ENCODE results near the gene POLR1H. TPM values are rescaled to one million over a fixed set of nuclear protein-coding genes. Genes with fewer than 3 reads are reported as not detected.

POLR1H gene
- total RNA-seq, 1 donor from 2014 or later, result 12.3 TPM

DNA sequence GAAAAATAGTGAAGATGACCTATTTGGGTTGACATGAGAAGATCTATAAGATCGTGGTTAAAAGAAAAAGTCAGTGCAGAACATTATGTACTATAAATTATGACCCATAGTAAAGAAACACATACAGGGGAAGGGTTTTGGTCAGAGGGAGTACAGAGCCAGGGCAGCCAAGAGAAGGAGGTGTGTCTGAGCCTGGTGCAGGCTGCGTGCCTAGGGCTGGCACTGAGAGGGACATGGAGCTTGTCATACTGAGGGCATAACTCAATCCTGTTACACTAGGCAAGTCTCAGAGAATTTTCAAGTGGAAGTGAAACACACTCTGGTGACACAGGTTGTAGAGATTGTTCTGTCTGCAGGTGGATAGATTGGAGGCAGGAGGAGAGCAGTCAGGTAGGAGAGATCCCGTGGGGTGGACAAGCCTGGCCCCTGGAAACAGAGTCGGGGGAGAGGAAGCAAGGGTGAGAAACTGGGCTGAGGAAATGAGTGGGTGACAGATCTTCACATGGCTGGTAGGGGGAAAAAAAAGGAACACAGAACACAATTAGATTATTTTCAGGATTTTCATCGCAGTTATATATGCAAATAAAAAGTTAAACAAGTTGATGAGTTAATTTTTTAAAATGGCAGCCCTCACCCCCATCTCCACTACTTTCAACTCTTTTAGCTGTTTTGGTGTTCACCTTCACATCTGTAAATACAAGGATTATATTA lies 33.0 kb downstream of the POLR1H start:
- DNase-seq (ENCODE audit: low read depth), result no peak

DNA sequence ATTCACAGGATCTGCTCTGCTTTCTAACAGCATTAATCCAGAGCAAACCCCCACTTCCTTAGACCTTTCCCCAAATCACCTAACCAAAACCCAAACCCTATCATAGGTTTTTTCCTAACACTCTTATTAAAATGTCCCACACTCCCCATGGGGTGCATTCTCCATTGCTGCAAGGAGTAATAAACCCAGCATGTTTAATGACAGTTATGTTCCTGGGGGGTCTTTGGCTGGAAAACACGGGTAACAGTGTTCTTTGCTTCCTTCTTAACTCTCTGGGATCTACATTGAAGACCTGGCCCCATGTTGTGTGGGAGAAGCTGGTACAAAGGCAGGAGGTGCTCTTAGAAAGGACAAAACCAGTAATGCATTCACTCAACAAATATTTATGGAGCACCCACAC lies 35.8 kb downstream of the POLR1H start:
- DNase-seq (ENCODE audit: low read depth), result no peak

- DNase-seq (ENCODE audit: low read depth), result no peak
These were observed 37.1 kb downstream of the POLR1H start for GRCh38 chr6:30097902-30098768.

GRCh38 chr6:30100154-30100553 lies 39.1 kb downstream of the POLR1H start:
- no peak for DNase-seq (ENCODE audit: low read depth)

DNA sequence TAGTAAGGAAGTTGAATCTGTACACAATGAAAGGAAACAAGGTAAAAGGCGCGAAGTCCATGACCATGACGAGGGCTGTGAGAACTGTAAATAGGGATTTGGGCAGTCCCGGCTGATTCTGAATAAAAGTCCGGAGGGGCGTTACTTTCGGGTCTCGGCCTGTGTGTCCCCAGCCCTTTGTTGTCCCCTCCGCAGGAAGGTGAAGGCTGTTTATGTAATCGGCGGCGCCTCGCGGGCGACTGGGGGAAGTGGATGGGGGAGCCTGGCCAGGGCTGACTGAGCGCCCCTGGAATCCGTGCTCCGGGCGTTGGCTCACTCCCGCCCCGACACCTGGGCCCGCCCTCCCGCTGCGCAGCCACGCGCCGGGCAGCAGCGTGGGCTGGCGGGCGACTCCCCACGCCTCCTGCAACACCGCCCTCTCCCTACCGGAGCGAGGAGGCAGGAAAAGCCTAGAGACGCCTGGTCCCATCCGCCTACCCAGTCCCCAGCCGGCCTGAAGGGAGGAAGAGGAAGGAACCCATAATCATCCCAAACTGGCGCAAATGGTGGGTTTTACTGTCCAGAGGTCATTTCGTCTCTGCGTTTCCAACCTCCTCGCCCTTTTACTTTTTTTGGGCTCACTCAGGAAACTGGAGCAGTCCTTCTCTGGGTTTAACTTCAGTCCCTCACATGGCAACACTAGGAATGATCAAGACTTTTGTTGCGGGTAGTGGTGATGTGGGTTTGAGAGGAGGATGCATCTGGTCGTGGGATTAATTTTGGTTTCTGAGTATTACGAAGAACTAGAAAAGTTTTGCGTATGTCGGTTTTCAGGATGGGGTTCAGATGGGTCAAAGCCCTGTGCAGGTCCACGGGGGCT lies 39.7 kb downstream of the POLR1H start:
- no peak for DNase-seq (ENCODE audit: low read depth)

- peak; percentile 74 for DNase-seq (ENCODE audit: low read depth)
These were observed 40.7 kb downstream of the POLR1H start for GRCh38 chr6:30101444-30102413.

DNA sequence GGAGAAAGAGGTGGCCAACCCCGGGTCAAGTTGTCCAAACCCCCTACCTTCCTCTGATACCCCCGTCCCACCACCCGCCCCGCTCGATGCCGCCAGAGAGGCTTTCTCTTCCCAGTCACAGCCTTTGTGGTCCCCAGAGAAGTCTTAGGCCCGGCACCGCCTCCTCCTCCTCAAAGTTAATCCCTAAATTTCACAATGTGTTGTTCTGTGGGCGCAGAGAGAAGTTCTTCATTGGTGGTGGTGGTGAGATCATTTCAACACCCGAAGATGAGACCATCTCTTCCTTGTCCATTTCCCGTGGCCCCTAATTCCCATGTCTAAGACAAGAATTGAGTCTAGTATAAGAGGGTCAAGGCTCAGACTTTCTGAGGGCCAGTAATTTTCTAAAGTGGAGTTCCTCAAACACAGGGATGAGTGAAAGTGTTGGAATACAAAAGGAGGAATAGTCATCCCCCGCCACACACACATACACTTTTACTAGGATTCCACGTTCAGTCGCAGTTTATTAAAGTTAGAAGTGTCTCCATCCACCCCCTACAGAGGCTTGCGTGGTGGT lies 41.4 kb downstream of the POLR1H start:
- peak; percentile 31 for DNase-seq (ENCODE audit: low read depth)

GRCh38 chr6:30102970-30103871 lies 42.2 kb downstream of the POLR1H start:
- peak; percentile 75 for DNase-seq (ENCODE audit: low read depth)

DNA sequence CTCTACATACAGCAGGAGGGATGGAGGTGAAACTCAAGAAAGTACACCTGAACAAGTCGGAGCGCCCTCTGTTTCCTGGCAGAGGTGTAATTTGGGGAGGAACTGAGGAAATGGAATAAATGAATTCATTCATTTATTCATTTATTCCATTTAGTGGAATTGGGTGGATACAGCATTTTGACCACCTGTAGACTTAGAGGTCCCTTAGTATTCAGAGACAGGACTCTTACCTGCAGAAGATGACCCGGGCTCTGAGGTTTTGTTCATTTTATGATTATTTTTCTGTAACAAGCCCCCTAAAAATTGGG lies 42.8 kb downstream of the POLR1H start:
- DNase-seq (ENCODE audit: low read depth), result no peak

DNA sequence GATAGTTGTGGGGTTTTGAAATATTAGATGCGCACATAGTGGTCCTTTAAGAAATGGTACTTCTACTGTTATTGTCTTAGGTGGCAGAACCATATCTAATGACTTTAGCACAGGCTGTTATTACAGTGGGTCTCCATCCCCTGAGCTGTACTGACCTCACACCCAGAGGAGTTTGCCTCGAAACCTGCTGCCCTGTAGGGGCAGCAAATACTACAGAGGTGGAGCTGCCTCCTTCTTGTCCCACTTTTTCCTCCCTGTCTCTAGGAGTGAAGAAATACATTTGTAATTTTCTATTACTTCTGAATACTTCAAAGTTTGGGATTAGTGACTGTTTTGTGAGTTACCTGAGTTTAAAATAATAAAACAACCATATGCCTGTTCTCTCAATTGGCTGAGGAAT lies 43.6 kb downstream of the POLR1H start:
- DNase-seq (ENCODE audit: low read depth), result no peak

DNA sequence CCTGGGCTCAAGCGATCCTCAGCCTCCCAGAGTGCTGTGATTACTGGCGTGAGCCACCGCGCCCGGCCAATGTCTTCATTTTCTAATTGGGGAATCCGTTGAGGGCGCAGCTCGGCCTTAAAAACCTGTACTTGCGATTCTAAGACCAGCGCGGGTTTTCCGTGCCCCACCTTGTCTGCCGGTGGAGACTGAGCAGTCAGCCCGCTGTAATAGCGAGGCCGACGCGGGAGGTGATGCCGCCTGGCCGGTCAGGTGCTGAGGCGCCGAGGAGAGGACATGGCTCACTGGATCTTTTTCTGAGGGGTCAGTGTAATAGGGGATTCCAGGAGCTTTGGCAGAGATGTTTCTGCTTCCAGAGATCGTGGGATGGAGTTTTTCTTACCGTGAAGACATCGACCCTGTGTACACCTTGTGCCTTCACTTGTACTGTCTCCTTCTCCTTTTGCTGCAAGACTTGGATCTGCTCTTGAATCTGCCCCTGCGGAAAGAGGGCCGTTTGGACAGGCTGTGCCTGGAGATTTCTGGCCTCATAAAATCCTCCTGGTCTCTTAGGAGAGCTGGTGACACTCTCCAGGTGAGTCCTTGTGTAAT lies 50.3 kb downstream of the POLR1H start:
- no peak for DNase-seq (ENCODE audit: low read depth)

- DNase-seq (ENCODE audit: low read depth), result no peak
These were observed 51.4 kb downstream of the POLR1H start for GRCh38 chr6:30112402-30112994.

DNA sequence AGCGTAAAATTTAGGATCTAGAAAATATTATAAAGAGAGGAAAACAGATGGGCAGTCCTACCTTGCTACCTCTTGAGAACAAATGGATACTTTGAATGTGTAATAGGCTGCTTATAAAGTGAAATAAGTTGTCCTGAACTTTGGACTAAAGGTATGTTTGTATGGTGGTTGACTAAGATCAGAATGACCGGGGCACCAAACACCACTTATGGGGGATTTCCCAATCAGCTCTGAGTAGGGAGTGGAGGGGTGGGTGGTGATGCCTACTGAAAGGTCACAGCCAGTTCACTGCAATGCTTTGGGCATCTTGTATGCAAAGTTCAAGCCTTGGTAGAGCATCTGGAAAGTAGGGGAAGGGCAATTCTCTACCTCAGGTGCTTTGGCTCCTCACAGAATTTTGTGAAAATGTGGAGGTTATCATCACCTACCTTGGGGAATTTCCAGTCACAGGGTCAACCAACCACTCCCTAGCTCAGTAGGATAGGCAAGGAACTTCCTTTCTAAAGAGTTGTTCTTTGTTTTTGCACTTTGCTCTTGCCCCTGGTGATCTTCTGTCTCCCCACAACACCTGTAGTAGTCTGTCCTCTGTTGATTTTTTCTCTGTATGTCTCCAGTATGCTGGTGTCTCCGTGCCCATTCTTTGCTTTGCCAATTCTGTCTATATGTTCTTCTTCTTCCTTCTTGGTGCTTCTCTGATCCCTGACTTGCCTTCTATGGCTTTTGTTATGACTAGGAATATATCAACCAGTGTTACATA lies 52.1 kb downstream of the POLR1H start, which contains the start of gene TRIM31:
Gene TRIM31 (minus strand): TSS at position 88 of the 757 bp plus-strand sequence. CDS start 285 bp downstream, outside the sequence.
- DNase-seq (ENCODE audit: low read depth), result no peak

DNA sequence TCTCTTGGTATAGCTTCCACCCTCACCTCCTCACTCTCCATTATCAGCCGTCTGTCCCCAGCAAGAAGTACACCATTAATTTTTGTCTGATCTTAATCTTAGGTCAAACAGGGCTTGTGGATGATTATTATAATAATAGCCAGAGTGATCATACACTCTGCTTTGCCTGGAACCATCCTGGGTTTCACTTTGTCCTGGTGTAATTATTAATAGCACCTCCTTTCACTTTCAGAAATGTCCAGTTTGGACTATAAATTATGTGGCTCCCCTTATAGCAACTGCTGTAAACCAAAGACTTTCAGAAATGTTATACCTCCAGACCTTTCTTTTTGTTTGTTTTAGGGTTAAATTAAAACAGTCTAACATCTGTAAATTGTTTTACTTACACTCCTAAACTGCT lies 52.8 kb downstream of the POLR1H start:
- no peak for DNase-seq (ENCODE audit: low read depth)
